AG09309 (cell line): Measurements from ENCODE around the gene CALML3.

Experiments
- DNase-seq: peaks from one replicate; pipeline ENCODE4 v3.0.0-alpha.2; 2010; ENCODE audit warnings: low read depth
- H3K4me3 ChIP-seq: 2 replicates; pipeline ENCODE4 v1.5.1; 2011; ENCODE audit warnings: mild to moderate bottlenecking, low read depth, low read length, moderate library complexity; ENCODE audit not compliant: control insufficient read depth
- CTCF ChIP-seq: IDR thresholded peaks from 2 replicates; pipeline ENCODE4 v1.5.1; 2011; ENCODE audit warnings: mild to moderate bottlenecking, low read depth, low read length, inconsistent platforms; ENCODE audit not compliant: insufficient read depth, control insufficient read depth; ENCODE audit errors: missing control alignments

CALML3 gene

GRCh38 chr10:5537684-5538083 is 12.9 kb downstream of the CALML3 start:
- no peak for TF ChIP-seq CTCF
- DNase-seq: no peak

GRCh38 chr10:5538446-5538845 is 13.7 kb downstream of the CALML3 start:
- TF ChIP-seq CTCF: no peak
- DNase-seq: peak; percentile 25
- H3K4me3 ChIP-seq: no peak overlapping the region

More at GRCh38 chr10:5537684-5538083, 12.9 kb downstream of the CALML3 start:
- H3K4me3 ChIP-seq: no peak overlapping the region

- TF ChIP-seq CTCF: no peak
- no peak for DNase-seq
- no peak overlapping the region for H3K4me3 ChIP-seq
Measured at GRCh38 chr10:5538892-5539651, 14.3 kb downstream of the CALML3 start.

- H3K4me3 ChIP-seq: no peak overlapping the region
- no peak for TF ChIP-seq CTCF
Measured at GRCh38 chr10:5540080-5540479, 15.3 kb downstream of the CALML3 start.

GRCh38 chr10:5540891-5541290 is 16.1 kb downstream of the CALML3 start:
- H3K4me3 ChIP-seq: no peak overlapping the region
- DNase-seq: no peak
- TF ChIP-seq CTCF: no peak

More at GRCh38 chr10:5540080-5540479, 15.3 kb downstream of the CALML3 start:
- no peak for DNase-seq

- H3K4me3 ChIP-seq: no peak overlapping the region
- DNase-seq: no peak
- no peak for TF ChIP-seq CTCF
Measured at GRCh38 chr10:5542100-5542499, 17.3 kb downstream of the CALML3 start.
